HepG2 (cell line): Measurements from ENCODE around the gene STK24. TPM values are rescaled to one million over a fixed set of nuclear protein-coding genes. Genes with fewer than 3 reads are reported as not detected.

ENCODE experiments used
- DMAP1 ChIP-seq: IDR thresholded peaks from 2 replicates; pipeline ENCODE4 v1.6.1; 2016
- GPN1 ChIP-seq: sonication (generic); formaldehyde crosslinking; IDR thresholded peaks from 2 replicates; pipeline ENCODE4 v1.5.1; 2020; ENCODE audit warnings: missing genetic modification reagents, borderline replicate concordance
- PHB2 ChIP-seq: fragments of 450-650 bp; IDR thresholded peaks from 2 replicates; pipeline ENCODE4 v1.6.1; 2018; ENCODE audit not compliant: partially characterized antibody
- PRPF4 ChIP-seq: fragments of 200-400 bp; formaldehyde crosslinking; IDR thresholded peaks from 2 replicates; pipeline ENCODE4 v1.6.1; 2016; ENCODE audit warnings: low read length, low read depth; ENCODE audit not compliant: poor library complexity, severe bottlenecking
- ZFP1 ChIP-seq: IDR thresholded peaks from 2 replicates; pipeline ENCODE4 v1.6.1; 2016
- ZKSCAN5 ChIP-seq: sonication (generic); formaldehyde crosslinking; IDR thresholded peaks from 2 replicates; pipeline ENCODE4 v1.5.1; 2020; ENCODE audit warnings: mild to moderate bottlenecking, missing genetic modification reagents
- ZNF124 ChIP-seq: sonication (generic); formaldehyde crosslinking; IDR thresholded peaks from 2 replicates; pipeline ENCODE4 v1.4.0; 2020; ENCODE audit warnings: missing genetic modification reagents
- ZNF619 ChIP-seq: sonication (generic); formaldehyde crosslinking; IDR thresholded peaks from 2 replicates; pipeline ENCODE4 v1.4.0; 2020; ENCODE audit warnings: mild to moderate bottlenecking, missing genetic modification reagents
- ZNF768 ChIP-seq: sonication (generic); formaldehyde crosslinking; IDR thresholded peaks from 2 replicates; pipeline ENCODE4 v1.4.0; 2020; ENCODE audit warnings: missing genetic modification reagents
- ZNF790 ChIP-seq: sonication (generic); formaldehyde crosslinking; IDR thresholded peaks from 2 replicates; pipeline ENCODE4 v1.8.0; 2022; ENCODE audit warnings: missing genetic modification reagents, mild to moderate bottlenecking, borderline replicate concordance
- polyA plus RNA-seq, 8 experiments: library from polyadenylated mRNA; depleted of rRNA in 3 of 8; stranded (reverse) in 7 of 8; unstranded in 1 of 8; fragments of >200 nt; fragmentation: Illumina TruSeq in 4 of 8; extraction: Trizol in 4 of 8; gene quantifications; 2 replicates each; pipeline versions ENCODE4 v1.2.1 to v1.2.3, GENCODE V29; 2011 to 2016; ENCODE audit warnings: low read depth in 4 of 8, missing spikeins in 1 of 8, mixed read lengths in 1 of 8; ENCODE audit not compliant: insufficient read depth in 1 of 8
- total RNA-seq, 5 experiments: library from RNA; depleted of rRNA; stranded (reverse); fragments of >200 nt; fragmentation: Illumina TruSeq; extraction: Trizol; gene quantifications; 2 replicates each; pipeline ENCODE4 v1.2.3, GENCODE V29; 2016; ENCODE audit warnings: low read depth in 1 of 5
- TF ChIP-seq, protein P1 (sequence below): sonication (generic); formaldehyde crosslinking; conservative IDR thresholded peaks from 2 replicates; pipeline ENCODE4 v1.8.0; 2022; ENCODE audit warnings: low read depth, missing genetic modification reagents
- TF ChIP-seq, protein P2 (sequence below): sonication (generic); formaldehyde crosslinking; IDR thresholded peaks from 2 replicates; pipeline ENCODE4 v1.4.0; 2020; ENCODE audit warnings: mild to moderate bottlenecking, missing genetic modification reagents
- TF ChIP-seq, protein P3 (sequence below): sonication (generic); formaldehyde crosslinking; conservative IDR thresholded peaks from 2 replicates; pipeline ENCODE4 v1.4.0; 2020; ENCODE audit warnings: missing genetic modification reagents
- TF ChIP-seq, protein P4 (sequence below): sonication (generic); formaldehyde crosslinking; IDR thresholded peaks from 2 replicates; pipeline ENCODE4 v1.4.0; 2020; ENCODE audit warnings: missing genetic modification reagents
- TF ChIP-seq, protein P5 (sequence below): IDR thresholded peaks from 2 replicates; pipeline ENCODE4 v1.6.1; 2016
- TF ChIP-seq, protein P6 (sequence below): sonication (generic); formaldehyde crosslinking; IDR thresholded peaks from 2 replicates; pipeline ENCODE4 v1.4.0; 2020; ENCODE audit warnings: missing genetic modification reagents, borderline replicate concordance

Gene STK24
- total and polyA plus RNA-seq, 2 of the 13 experiments (the other 11 are each of a cell fraction or from before 2014, with no cell fraction given), result 51.3 to 73.0 TPM

DNA sequence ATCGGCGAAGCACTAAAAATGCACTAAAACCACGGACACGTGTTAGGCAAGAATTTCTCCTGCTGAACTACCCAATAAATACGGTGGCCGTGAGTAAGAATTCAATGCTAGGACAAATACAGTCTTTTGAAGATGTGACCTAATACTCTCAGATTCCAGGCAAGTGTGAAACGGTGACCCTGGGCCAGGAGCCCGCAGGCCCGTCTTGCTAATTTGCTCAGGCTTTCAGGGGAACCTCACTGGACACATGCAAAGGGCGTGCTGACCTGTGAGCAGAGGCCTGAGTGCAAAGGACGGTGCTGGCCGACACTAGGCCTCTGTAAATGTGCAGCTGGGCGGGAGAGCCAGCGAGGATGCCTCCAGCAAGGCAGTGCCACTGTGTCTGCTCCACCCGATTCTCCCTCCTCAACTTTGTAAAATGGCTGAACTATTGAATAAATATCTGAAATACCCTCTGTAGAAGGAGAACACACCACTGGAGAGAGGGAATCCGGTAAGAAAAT lies 70.1 kb downstream of the STK24 start (continued):
- TF ChIP-seq ZKSCAN5 (CRISPR knock-in tag), result no peak
- TF ChIP-seq, protein P1, sequence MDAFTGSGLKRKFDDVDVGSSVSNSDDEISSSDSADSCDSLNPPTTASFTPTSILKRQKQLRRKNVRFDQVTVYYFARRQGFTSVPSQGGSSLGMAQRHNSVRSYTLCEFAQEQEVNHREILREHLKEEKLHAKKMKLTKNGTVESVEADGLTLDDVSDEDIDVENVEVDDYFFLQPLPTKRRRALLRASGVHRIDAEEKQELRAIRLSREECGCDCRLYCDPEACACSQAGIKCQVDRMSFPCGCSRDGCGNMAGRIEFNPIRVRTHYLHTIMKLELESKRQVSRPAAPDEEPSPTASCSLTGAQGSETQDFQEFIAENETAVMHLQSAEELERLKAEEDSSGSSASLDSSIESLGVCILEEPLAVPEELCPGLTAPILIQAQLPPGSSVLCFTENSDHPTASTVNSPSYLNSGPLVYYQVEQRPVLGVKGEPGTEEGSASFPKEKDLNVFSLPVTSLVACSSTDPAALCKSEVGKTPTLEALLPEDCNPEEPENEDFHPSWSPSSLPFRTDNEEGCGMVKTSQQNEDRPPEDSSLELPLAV (CRISPR knock-in tag), result no peak
- TF ChIP-seq, protein P2, sequence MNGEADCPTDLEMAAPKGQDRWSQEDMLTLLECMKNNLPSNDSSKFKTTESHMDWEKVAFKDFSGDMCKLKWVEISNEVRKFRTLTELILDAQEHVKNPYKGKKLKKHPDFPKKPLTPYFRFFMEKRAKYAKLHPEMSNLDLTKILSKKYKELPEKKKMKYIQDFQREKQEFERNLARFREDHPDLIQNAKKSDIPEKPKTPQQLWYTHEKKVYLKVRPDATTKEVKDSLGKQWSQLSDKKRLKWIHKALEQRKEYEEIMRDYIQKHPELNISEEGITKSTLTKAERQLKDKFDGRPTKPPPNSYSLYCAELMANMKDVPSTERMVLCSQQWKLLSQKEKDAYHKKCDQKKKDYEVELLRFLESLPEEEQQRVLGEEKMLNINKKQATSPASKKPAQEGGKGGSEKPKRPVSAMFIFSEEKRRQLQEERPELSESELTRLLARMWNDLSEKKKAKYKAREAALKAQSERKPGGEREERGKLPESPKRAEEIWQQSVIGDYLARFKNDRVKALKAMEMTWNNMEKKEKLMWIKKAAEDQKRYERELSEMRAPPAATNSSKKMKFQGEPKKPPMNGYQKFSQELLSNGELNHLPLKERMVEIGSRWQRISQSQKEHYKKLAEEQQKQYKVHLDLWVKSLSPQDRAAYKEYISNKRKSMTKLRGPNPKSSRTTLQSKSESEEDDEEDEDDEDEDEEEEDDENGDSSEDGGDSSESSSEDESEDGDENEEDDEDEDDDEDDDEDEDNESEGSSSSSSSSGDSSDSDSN (CRISPR knock-in tag), result peak; percentile 68; the same call in 1 of the 2 replicates
- no peak for TF ChIP-seq GPN1 (CRISPR knock-in tag)
- TF ChIP-seq PRPF4, result no peak
- TF ChIP-seq, protein P3, sequence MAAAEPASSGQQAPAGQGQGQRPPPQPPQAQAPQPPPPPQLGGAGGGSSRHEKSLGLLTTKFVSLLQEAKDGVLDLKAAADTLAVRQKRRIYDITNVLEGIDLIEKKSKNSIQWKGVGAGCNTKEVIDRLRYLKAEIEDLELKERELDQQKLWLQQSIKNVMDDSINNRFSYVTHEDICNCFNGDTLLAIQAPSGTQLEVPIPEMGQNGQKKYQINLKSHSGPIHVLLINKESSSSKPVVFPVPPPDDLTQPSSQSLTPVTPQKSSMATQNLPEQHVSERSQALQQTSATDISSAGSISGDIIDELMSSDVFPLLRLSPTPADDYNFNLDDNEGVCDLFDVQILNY, result peak; percentile 59; the same call in 1 of the 2 replicates
- peak; percentile 90 for TF ChIP-seq DMAP1
- TF ChIP-seq, protein P4, sequence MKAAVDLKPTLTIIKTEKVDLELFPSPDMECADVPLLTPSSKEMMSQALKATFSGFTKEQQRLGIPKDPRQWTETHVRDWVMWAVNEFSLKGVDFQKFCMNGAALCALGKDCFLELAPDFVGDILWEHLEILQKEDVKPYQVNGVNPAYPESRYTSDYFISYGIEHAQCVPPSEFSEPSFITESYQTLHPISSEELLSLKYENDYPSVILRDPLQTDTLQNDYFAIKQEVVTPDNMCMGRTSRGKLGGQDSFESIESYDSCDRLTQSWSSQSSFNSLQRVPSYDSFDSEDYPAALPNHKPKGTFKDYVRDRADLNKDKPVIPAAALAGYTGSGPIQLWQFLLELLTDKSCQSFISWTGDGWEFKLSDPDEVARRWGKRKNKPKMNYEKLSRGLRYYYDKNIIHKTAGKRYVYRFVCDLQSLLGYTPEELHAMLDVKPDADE (CRISPR knock-in tag), result peak; percentile 91; the same call in 1 of the 2 replicates
- TF ChIP-seq, protein P5, sequence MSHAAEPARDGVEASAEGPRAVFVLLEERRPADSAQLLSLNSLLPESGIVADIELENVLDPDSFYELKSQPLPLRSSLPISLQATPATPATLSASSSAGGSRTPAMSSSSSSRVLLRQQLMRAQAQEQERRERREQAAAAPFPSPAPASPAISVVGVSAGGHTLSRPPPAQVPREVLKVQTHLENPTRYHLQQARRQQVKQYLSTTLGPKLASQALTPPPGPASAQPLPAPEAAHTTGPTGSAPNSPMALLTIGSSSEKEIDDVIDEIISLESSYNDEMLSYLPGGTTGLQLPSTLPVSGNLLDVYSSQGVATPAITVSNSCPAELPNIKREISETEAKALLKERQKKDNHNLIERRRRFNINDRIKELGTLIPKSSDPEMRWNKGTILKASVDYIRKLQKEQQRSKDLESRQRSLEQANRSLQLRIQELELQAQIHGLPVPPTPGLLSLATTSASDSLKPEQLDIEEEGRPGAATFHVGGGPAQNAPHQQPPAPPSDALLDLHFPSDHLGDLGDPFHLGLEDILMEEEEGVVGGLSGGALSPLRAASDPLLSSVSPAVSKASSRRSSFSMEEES (CRISPR knock-in tag), result peak; percentile 81
- TF ChIP-seq ZFP1 (CRISPR knock-in tag), result peak; percentile 72; the same call in 1 of the 2 replicates
- TF ChIP-seq ZNF790 (CRISPR knock-in tag), result peak; percentile 72; the same call in 1 of the 2 replicates
- peak; percentile 63; the same call in 1 of the 2 replicates for TF ChIP-seq ZNF619 (CRISPR knock-in tag)
- TF ChIP-seq PHB2, result no peak
- peak; percentile 72; the same call in 1 of the 2 replicates for TF ChIP-seq ZNF768 (CRISPR knock-in tag)
- TF ChIP-seq, protein P6, sequence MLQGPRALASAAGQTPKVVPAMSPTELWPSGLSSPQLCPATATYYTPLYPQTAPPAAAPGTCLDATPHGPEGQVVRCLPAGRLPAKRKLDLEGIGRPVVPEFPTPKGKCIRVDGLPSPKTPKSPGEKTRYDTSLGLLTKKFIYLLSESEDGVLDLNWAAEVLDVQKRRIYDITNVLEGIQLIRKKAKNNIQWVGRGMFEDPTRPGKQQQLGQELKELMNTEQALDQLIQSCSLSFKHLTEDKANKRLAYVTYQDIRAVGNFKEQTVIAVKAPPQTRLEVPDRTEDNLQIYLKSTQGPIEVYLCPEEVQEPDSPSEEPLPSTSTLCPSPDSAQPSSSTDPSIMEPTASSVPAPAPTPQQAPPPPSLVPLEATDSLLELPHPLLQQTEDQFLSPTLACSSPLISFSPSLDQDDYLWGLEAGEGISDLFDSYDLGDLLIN, result no peak; the same call in 1 of the 2 replicates
- peak; percentile 79; the same call in 1 of the 2 replicates for TF ChIP-seq ZNF124 (CRISPR knock-in tag)
